Ovary (tissue), 3 donors: ENCODE data around the gene SELENON.

Experiments
- EP300 ChIP-seq: sonication (generic); formaldehyde crosslinking; IDR thresholded peaks from one replicate; pipeline ENCODE4 v1.6.1; 2017; ENCODE audit warnings: antibody characterized with exemption
- POLR2A ChIP-seq: fragments of 450-650 bp; IDR thresholded peaks from one replicate; pipeline ENCODE4 v1.6.1; 2017; ENCODE audit warnings: antibody characterized with exemption, mild to moderate bottlenecking, moderate library complexity
- TF ChIP-seq, protein P1 (sequence below), 3 donors: fragments of 450-650 bp in 2 of 3; fragments of 200-600 bp in 1 of 3; IDR thresholded peaks; one replicate each; pipeline versions ENCODE4 v1.5.1 to v1.8.0; 2016 to 2022; ENCODE audit warnings: antibody characterized with exemption in 3 of 3, mild to moderate bottlenecking in 1 of 3
- donor health status: DM: no; HTN: no; CAD: no.

DNA sequence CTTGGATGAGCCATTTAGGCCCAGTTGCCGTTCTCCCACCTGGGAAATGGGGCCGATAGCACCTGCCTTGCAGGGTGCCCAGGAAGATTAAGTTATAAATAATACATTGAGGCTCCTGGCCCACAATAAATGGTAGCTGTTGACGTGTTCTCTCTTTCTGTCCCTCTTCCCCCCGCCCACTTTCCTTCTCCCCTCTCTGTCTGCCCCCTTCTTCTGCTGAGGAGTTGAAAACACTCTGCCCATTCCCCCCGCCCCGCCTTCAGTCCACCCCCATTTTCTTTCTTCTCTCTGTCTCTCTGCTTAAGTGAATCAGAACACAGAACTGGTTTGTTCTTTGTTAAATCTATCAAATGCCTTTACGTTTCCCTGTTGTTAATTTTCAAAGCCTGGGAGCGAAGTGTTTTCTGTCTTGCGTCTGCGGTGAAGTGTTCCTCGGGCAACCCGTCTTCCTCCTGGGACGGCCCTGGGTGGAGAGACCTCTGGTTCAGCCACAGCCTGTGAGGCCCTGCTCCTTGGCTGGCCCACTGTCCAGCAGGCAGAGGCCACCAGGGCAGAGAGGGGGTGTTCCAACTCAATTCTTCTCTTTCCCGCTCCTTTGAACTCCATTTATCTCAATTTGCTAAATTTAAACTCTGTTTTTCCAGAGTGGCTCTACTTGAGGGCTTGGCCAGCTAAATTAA is 29.3 kb upstream of the SELENON start:
- TF ChIP-seq, protein P1, sequence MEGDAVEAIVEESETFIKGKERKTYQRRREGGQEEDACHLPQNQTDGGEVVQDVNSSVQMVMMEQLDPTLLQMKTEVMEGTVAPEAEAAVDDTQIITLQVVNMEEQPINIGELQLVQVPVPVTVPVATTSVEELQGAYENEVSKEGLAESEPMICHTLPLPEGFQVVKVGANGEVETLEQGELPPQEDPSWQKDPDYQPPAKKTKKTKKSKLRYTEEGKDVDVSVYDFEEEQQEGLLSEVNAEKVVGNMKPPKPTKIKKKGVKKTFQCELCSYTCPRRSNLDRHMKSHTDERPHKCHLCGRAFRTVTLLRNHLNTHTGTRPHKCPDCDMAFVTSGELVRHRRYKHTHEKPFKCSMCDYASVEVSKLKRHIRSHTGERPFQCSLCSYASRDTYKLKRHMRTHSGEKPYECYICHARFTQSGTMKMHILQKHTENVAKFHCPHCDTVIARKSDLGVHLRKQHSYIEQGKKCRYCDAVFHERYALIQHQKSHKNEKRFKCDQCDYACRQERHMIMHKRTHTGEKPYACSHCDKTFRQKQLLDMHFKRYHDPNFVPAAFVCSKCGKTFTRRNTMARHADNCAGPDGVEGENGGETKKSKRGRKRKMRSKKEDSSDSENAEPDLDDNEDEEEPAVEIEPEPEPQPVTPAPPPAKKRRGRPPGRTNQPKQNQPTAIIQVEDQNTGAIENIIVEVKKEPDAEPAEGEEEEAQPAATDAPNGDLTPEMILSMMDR (IDR thresholded peaks at IDR 0.05) = no peak
- TF ChIP-seq POLR2A (no peak), EP300 (no peak)
